HG03175 (cell line): ENCODE data around the gene PCDH15.

Experiments used
- ATAC-seq: cut with Tn5 transposase; IDR thresholded peaks from one replicate; pipeline ENCODE4 v1.9.1; 2021; ENCODE audit warnings: mild to moderate bottlenecking, moderate library complexity; ENCODE audit not compliant: unreplicated experiment

PCDH15 gene

GRCh38 chr10:53894145-53894544 is 906.9 kb downstream of the PCDH15 start:
- ATAC-seq: no peak

DNA sequence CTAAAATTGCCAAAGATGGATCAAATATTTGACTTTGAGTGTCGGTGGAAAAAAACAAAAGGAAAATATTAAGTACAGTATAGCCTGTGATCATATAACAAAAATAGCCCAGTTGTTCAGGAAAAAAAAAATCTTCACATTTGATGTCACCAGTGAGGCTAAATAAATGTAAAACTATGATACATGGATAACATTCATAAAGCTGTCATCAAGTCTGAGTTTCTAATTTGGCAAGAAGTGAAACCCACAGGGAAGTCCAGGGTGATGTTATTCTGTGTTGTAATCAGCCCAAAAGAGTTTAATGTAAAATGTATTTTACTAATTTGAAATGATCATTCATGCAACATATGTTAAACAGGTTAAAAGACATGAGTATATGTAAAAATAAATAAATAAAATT is 908.0 kb downstream of the PCDH15 start:
- ATAC-seq: no peak

GRCh38 chr10:53886325-53887300 is 914.4 kb downstream of the PCDH15 start:
- no peak for ATAC-seq

GRCh38 chr10:53864846-53865245 is 936.2 kb downstream of the PCDH15 start:
- no peak for ATAC-seq

DNA sequence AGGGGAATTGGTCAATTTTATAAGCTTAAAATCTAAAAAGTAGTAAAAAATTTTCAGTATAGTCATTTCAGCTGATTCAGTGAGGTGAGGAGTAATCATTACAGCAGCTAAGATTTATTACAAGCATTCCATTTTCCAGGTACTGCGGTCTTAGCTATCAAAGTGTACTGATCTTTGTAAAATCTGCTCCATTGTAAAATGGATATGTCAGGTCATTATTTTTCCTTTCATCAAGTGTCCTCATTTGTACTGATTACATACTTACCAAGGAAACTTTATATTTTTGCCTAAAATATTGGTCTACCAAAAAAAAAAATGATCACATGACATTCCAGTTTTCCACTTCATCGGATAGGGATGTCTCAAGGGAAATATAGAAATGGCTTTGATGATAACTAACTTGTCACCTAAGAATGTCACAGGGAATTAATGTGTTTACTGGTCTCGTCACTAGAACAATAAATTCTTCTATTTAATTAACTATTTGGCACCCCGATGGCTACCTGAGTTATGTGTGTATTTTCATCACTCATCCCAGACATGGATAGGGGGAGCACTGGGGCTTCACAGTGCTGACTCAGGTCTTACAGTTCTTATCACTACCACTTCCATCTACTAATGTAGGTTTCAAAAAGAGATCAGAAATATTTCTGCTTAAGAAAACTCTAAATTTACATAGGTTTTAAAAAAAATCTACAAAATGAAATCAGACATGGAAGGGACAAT is 948.4 kb downstream of the PCDH15 start:
- ATAC-seq: no peak

DNA sequence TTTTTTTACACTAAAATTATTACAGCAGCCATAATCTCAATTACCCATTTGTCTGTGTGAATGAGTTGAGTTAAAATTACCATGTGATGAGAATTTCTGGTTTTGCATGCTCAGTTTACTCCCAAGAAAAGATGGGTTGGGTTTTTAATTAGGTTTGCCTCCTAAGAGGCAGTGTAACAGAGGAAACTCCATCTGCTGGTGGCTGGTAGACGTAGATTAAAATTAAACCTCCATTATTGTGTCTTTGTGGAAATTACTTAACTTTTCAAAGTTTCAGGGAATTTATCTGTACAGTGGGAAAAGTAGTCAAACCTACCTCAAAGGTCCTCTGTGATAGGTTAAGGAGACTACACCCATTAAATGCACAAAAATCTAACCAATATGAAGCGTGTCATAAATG is 954.2 kb downstream of the PCDH15 start:
- no peak for ATAC-seq

GRCh38 chr10:53843736-53844362 is 957.2 kb downstream of the PCDH15 start:
- ATAC-seq: no peak

- ATAC-seq: no peak
Observed at GRCh38 chr10:53841483-53842145, 959.4 kb downstream of the PCDH15 start.

DNA sequence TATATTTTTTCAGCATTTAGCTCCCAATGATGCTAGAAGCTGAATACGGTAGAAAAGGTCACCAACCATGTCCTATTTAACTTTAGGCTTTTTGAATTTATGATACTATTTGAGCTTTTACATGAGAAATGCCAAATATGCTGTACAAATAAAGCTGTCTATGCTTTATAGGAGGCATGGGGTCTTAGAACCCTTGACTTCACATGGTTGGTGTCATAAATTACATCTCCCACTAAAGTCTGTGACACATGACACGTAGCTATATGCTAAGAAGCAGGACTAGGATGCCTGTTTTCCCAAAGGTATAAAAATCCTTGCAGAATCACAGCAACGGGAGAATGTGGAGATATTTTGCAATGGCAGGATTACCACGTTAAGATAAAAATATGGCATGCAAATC is 960.4 kb downstream of the PCDH15 start:
- no peak for ATAC-seq

- ATAC-seq: no peak
Observed at GRCh38 chr10:53839440-53840039, 961.5 kb downstream of the PCDH15 start.

DNA sequence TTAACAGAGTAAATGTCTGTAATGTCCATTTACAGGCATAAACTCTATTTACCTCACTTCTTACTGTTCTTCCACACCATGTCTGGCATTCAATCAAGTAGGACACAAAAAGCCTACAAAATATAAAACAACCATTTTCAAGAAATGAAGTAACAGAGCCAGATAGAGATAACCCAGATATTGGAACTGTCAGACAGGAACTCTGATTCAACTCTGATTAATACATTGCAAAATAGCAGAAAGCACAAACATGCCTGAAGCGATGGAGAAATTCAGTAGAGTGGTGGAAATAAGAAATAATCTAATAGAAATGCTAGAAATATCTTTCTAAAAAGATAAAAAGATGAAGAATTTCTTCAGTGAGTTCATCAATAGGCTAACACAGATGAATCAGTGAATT is 964.4 kb downstream of the PCDH15 start:
- no peak for ATAC-seq

DNA sequence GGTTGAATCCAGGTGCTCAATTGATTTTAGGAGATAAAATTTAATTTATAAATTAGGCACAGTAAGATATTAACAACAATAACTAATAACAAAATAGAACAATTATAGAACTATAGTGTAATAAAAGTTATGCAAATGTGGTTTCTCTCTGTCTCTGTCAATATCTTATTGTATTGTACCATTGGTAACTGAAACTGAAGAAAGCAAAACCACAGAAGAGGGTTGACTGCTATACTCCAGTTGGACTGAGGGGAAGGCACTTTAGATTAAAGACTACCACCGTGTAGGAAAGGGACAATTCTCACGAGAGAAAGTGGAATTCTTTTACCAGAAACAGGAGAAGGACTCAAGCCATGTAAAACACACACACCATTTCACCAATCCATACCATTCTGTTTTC is 967.1 kb downstream of the PCDH15 start:
- ATAC-seq: no peak

DNA sequence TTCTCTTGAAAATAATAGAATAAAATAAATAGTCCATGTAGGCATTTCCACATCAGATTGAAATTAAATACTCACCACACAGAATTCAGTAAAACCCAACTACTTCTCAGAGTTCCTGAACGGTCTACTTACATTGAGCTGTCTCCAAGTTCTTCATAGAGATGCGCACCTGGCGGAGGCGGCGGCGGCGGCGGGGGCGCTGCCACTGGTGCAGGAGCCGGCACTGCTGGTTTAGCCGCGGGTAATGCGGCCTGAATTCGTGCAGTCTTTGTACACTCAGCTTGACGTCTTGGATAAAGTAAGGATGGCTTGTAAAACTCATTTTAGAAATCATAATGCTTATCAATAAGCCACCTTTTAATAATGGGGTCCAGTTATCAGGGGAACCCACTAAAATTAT is 973.8 kb downstream of the PCDH15 start:
- ATAC-seq: no peak

DNA sequence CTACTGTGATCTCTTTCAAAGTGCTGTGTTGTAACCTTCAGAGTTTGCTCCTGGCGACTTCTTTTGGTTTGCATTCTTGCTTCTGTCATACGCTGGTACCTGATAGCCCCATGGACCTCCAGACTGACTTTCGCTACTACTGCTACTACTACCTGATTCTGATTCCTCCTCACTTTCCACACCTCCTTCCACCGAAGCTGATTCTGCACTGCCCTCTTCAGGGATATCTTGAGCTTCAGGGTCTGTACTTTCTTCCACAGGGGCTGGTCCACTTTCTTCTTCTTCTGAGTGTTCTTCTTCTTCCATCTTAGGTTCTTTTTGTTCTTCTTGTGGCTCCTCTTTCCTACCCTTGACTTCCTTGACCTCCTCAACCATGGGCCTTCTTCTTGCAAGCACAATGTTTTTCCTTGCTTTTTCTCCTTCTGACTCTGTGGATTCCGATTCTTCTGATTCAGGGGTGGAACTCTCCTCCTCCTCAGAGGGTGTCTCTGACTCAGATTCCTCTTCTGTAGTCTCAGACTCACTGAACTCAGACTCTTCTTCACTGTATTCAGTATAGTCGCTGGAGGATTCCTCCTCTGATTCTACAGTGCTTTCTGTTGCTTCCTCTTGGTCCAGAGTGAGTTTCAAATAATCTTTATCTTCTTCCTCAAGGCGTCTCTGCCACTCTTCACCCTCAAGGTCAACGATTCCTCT is 992.2 kb downstream of the PCDH15 start:
- no peak for ATAC-seq

GRCh38 chr10:53786236-53786900 is 1014.7 kb downstream of the PCDH15 start:
- no peak for ATAC-seq

DNA sequence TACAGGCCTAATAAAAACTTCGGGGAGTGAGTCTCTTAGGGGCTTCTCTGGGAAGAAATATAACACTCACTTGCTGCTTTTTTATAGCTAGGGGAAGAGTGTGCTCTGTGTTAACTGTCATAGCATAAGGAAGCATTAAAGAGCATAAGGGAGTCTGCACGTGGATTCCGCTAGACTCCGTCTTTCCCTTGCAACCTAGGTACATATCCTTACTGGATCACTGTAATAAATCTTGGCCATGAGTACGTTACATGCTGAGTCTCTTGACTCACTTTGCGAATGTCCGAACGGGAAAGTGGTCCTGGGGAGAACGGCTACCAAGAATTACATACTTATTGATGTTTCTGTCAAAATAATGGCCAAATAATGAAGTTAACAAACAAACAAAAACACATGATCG is 1029.3 kb downstream of the PCDH15 start:
- no peak for ATAC-seq

DNA sequence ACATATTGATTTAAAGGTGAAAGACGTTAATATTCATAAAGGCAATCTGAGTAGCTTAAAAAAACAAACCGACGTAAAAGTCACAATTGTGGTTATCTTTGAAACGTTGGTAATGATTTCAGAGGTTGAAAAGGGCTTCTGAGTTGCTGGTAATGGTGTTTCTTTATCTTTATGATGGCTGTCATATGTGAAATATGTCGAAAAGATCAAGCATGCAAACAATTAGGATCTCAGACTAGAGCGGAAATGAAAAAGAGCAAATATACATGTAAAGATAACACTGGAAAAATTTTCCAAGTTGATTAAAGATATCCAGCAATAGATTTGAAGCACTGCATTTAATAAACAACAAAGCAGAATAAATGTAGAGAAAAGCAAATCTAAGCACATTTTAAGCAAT is 1030.1 kb downstream of the PCDH15 start:
- ATAC-seq: no peak

GRCh38 chr10:53765311-53765710 is 1035.7 kb downstream of the PCDH15 start:
- ATAC-seq: no peak

GRCh38 chr10:53754596-53755250 is 1046.3 kb downstream of the PCDH15 start:
- ATAC-seq: no peak
